ENCODE results near the gene MAS1. TPM values are rescaled to one million over a fixed set of nuclear protein-coding genes. Genes with fewer than 3 reads are reported as not detected.

MAS1 gene
- total and polyA plus RNA-seq, 12 donors, result 0.02 to 0.04 (median 0.02) TPM; not detected in 7

DNA sequence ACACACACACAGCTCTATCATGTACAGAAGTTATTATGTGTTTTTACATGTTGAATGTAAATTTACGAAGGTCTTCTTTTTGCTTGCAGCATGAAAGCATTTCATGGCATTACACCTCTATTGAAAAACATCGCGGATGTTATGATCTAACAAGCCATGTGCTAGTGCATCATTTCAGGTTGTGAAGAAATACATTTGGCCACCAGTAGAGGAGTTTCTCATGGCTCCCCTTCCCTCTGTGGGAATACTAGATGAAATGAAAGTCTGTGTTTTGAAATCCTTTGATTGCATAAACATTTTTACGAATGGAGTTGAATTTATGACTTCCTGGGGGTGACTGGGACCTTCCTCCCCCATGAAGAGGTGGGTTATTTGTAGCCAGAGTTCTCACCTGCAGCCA lies 17.7 kb downstream of the MAS1 start:
- intact Hi-C loops (cut with DNase I), result no loop called here
- no peak overlapping the region for H3K27ac ChIP-seq
- peaks cover 0 to 35% (median 0%) of the 10 kb centered on the region in 7 donors for H3K27me3 ChIP-seq
- H3K4me3 ChIP-seq, result no peak overlapping the region
- 83 to 85% methylated on average over 4 of the region's 4 CpGs for WGBS, 2 donors
- no peaks in the 10 kb centered on the region for H3K36me3 ChIP-seq
- DNase-seq, result no peak
- H3K9me3 ChIP-seq, result no peaks in the 10 kb centered on the region
- H3K4me1 ChIP-seq, result peaks cover 0 to 4% (median 0%) of the 10 kb centered on the region in 9 donors
- TF ChIP-seq, protein P1, sequence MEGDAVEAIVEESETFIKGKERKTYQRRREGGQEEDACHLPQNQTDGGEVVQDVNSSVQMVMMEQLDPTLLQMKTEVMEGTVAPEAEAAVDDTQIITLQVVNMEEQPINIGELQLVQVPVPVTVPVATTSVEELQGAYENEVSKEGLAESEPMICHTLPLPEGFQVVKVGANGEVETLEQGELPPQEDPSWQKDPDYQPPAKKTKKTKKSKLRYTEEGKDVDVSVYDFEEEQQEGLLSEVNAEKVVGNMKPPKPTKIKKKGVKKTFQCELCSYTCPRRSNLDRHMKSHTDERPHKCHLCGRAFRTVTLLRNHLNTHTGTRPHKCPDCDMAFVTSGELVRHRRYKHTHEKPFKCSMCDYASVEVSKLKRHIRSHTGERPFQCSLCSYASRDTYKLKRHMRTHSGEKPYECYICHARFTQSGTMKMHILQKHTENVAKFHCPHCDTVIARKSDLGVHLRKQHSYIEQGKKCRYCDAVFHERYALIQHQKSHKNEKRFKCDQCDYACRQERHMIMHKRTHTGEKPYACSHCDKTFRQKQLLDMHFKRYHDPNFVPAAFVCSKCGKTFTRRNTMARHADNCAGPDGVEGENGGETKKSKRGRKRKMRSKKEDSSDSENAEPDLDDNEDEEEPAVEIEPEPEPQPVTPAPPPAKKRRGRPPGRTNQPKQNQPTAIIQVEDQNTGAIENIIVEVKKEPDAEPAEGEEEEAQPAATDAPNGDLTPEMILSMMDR (IDR thresholded peaks at IDR 0.05), result no peak
- peak in 1 of 8 donors; percentile 25 for ATAC-seq

DNA sequence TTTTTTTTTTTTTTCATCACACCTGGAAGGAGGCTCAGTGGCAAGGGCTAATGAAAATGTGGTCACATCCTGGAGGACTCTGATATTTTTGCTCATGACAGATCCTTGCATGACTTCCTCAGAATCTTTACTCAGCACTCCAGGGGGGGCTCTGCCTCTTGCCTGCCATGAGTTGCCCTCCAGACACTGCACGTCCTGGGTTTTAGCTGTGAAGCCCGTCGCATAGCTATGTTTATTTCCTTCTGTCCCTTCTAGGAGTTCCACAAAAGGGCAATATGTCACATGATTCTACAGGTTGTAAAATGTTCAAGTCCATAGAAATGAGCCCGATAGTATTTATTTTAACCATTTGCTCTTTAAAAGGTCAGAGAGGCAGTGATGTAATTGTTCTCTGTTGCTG lies 18.2 kb downstream of the MAS1 start:
- intact Hi-C loops (cut with DNase I), result no loop called here
- peak in 1 of 8 donors; percentile 20 for ATAC-seq
- no peaks in the 10 kb centered on the region for H3K9me3 ChIP-seq
- no peak for DNase-seq
- no peaks in the 10 kb centered on the region for H3K36me3 ChIP-seq
- 52 to 71% methylated on average over 4 of the region's 4 CpGs for WGBS, 2 donors
- TF ChIP-seq, protein P1 (IDR thresholded peaks at IDR 0.05), result no peak
- no peak overlapping the region for H3K27ac ChIP-seq
- H3K4me3 ChIP-seq, result no peak overlapping the region
- H3K4me1 ChIP-seq, result peaks cover 0 to 4% (median 0%) of the 10 kb centered on the region in 9 donors
- peaks cover 0 to 35% (median 0%) of the 10 kb centered on the region in 7 donors for H3K27me3 ChIP-seq

DNA sequence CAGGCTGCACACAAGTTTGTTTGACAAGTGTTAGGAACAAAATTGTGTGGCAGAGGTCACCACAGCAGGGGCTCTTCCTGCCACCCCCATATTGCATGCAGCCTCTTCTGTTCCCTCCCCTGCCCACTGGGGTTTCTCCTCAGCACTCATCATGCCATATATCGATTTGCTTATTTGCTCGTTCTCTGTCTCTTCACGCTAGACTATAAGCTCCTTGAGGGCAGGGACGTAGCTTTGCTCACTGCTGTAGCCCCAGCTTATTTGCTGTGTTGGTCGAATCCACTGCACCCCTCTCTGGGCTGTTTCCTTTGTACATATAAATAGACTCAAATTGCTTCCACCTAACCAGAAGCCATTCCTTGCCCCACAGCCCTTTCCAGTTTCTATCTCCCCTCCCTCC lies 19.6 kb downstream of the MAS1 start:
- Histone ChIP-seq H3K27me3 (peaks cover 0 to 35% (median 0%) of the 10 kb centered on the region in 7 donors), H3K36me3 (no peaks in the 10 kb centered on the region), H3K9me3 (no peaks in the 10 kb centered on the region), H3K4me3 (no peak overlapping the region), H3K27ac (no peak overlapping the region), H3K4me1 (peaks cover 0 to 4% (median 0%) of the 10 kb centered on the region in 9 donors)
- DNase-seq (no peak), ATAC-seq (no peak)
- TF ChIP-seq, protein P1 (IDR thresholded peaks at IDR 0.05), result no peak
- 90 to 91% methylated on average over 5 of the region's 5 CpGs for WGBS, 2 donors
- intact Hi-C loops (cut with DNase I), result no loop called here

DNA sequence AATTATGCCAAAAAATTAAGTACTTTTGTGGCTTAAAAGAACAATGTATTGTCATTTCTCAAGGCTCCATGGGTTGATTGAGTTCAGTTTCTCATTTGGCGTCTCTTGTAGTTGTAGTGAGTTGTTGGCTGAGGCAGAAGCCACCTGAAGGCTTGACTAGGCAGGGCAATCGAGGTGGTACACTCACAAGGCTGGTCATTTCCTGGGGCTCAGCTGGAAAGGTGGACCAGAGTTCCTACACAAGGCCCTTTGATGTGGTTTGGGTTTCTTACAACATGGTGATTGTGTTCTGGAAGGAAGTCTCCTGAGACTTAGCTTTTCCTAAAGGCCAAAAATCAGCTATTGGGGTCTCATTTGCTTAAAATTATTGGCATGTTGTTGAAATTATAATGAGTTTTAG lies 22.6 kb downstream of the MAS1 start:
- ATAC-seq (no peak), DNase-seq (no peak)
- Histone ChIP-seq H3K27me3 (peaks cover 0 to 35% (median 0%) of the 10 kb centered on the region in 7 donors), H3K4me3 (no peak overlapping the region), H3K36me3 (no peaks in the 10 kb centered on the region), H3K4me1 (peaks cover 0 to 4% (median 0%) of the 10 kb centered on the region in 9 donors), H3K27ac (no peak overlapping the region), H3K9me3 (no peaks in the 10 kb centered on the region)
- intact Hi-C loops (cut with DNase I), result no loop called here
- TF ChIP-seq, protein P1 (IDR thresholded peaks at IDR 0.05), result no peak
- WGBS, 2 donors, result 79 to 87% methylated on average over 2 of the region's 2 CpGs

All from heart right ventricle (tissue), 16 donors.